ENCODE measurements around the gene KRTAP5-2.

The KRTAP5-2 gene

GRCh38 chr11:1628506-1629325, 30.6 kb upstream of the KRTAP5-2 start:
- TF ChIP-seq REST (IDR thresholded peaks at IDR 0.05; ENCODE audit: insufficient read depth in 1 of 2, low read depth in 2 of 2, low read length in 2 of 2) = 0 out of 4 replicates have a peak, but pooled peaks of 1 of the 2 experiments have one; percentile 28
- TF ChIP-seq TAF1 (IDR thresholded peaks at IDR 0.05; ENCODE audit: borderline replicate concordance, insufficient read depth, low read length) = no peak
- peak; percentile 64 for TF ChIP-seq FOXP2 (optimal IDR thresholded peaks at IDR 0.05; ENCODE audit: borderline replicate concordance, extremely low read depth, extremely low read length, insufficient read depth)

- TF ChIP-seq SIN3A (IDR thresholded peaks at IDR 0.05; ENCODE audit: borderline replicate concordance, insufficient read depth, low read length) (no peak), POLR2AphosphoS5 (IDR thresholded peaks at IDR 0.05; ENCODE audit: low read depth, low read length) (no peak), FOXP2 (optimal IDR thresholded peaks at IDR 0.05; ENCODE audit: borderline replicate concordance, extremely low read depth, extremely low read length, insufficient read depth) (no peak), REST (IDR thresholded peaks at IDR 0.05; ENCODE audit: insufficient read depth in 1 of 2, low read depth in 2 of 2, low read length in 2 of 2) (no peak), TAF1 (IDR thresholded peaks at IDR 0.05; ENCODE audit: borderline replicate concordance, insufficient read depth, low read length) (no peak)
Measured at GRCh38 chr11:1625541-1625940, 27.4 kb upstream of the KRTAP5-2 start.

GRCh38 chr11:1624621-1625020, 26.5 kb upstream of the KRTAP5-2 start:
- TF ChIP-seq TAF1 (IDR thresholded peaks at IDR 0.05; ENCODE audit: borderline replicate concordance, insufficient read depth, low read length) (no peak), REST (IDR thresholded peaks at IDR 0.05; ENCODE audit: insufficient read depth in 1 of 2, low read depth in 2 of 2, low read length in 2 of 2) (no peak), FOXP2 (optimal IDR thresholded peaks at IDR 0.05; ENCODE audit: borderline replicate concordance, extremely low read depth, extremely low read length, insufficient read depth) (no peak), SIN3A (IDR thresholded peaks at IDR 0.05; ENCODE audit: borderline replicate concordance, insufficient read depth, low read length) (no peak)

GRCh38 chr11:1623716-1624115, 25.6 kb upstream of the KRTAP5-2 start:
- no peak for TF ChIP-seq FOXP2 (optimal IDR thresholded peaks at IDR 0.05; ENCODE audit: borderline replicate concordance, extremely low read depth, extremely low read length, insufficient read depth)
- no peak for TF ChIP-seq REST (IDR thresholded peaks at IDR 0.05; ENCODE audit: insufficient read depth in 1 of 2, low read depth in 2 of 2, low read length in 2 of 2)
- no peak for TF ChIP-seq TAF1 (IDR thresholded peaks at IDR 0.05; ENCODE audit: borderline replicate concordance, insufficient read depth, low read length)
- TF ChIP-seq POLR2AphosphoS5 (IDR thresholded peaks at IDR 0.05; ENCODE audit: low read depth, low read length) = no peak
- no peak for TF ChIP-seq SIN3A (IDR thresholded peaks at IDR 0.05; ENCODE audit: borderline replicate concordance, insufficient read depth, low read length)
